ENCODE data around the gene TSHZ2. TPM values are rescaled to one million over a fixed set of nuclear protein-coding genes. Genes with fewer than 3 reads are reported as not detected.

Gene TSHZ2
- total and polyA plus RNA-seq, 9 of the 15 experiments (the other 6 are each of a cell fraction or from before 2014, with no cell fraction given): 0.03 to 0.20 (median 0.05) TPM; not detected in 4

- TF ChIP-seq GABPA (tag; conservative IDR thresholded peaks at IDR 0.05; ENCODE audit: low read depth) (peak; percentile 73), TEAD4 (IDR thresholded peaks at IDR 0.05; ENCODE audit: low read length) (peak; percentile 45; the same call in 1 of the 2 replicates), TEAD4 (CRISPR knock-in tag; IDR thresholded peaks at IDR 0.05; ENCODE audit: borderline replicate concordance) (no peak), ZNF780A (CRISPR knock-in tag; IDR thresholded peaks at IDR 0.05) (no peak), CGGBP1 (CRISPR knock-in tag; IDR thresholded peaks at IDR 0.05) (no peak), SMARCA5 (IDR thresholded peaks at IDR 0.05) (no peak), ARID3B (CRISPR knock-in tag; IDR thresholded peaks at IDR 0.05; ENCODE audit: borderline replicate concordance) (no peak), MYC (IDR thresholded peaks at IDR 0.05; ENCODE audit: low read depth, low read length) (no peak), MYC (CRISPR knock-in tag; IDR thresholded peaks at IDR 0.05; ENCODE audit: borderline replicate concordance, low read depth) (no peak), TAF15 (IDR thresholded peaks at IDR 0.05; ENCODE audit: low read depth, low read length) (no peak), TAF1 (IDR thresholded peaks at IDR 0.05; ENCODE audit: control insufficient read depth, extremely low read depth, insufficient read depth, low read length, severe bottlenecking) (no peak), RAD21 (CRISPR knock-in tag; conservative IDR thresholded peaks at IDR 0.05 in 1 of 2, IDR thresholded peaks at IDR 0.05 in 1 of 2) (peak; percentile 9 to 21; a peak in 2 of 4 replicates), ZC3H8 (IDR thresholded peaks at IDR 0.05) (no peak), ETV1 (tag; conservative IDR thresholded peaks at IDR 0.05; ENCODE audit: low read depth) (peak; percentile 60), NFIX (CRISPR knock-in tag; IDR thresholded peaks at IDR 0.05; ENCODE audit: low read depth) (no peak)
- TF ChIP-seq, protein P1, sequence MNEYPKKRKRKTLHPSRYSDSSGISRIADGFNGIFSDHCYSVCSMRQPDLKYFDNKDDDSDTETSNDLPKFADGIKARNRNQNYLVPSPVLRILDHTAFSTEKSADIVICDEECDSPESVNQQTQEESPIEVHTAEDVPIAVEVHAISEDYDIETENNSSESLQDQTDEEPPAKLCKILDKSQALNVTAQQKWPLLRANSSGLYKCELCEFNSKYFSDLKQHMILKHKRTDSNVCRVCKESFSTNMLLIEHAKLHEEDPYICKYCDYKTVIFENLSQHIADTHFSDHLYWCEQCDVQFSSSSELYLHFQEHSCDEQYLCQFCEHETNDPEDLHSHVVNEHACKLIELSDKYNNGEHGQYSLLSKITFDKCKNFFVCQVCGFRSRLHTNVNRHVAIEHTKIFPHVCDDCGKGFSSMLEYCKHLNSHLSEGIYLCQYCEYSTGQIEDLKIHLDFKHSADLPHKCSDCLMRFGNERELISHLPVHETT (CRISPR knock-in tag; conservative IDR thresholded peaks at IDR 0.05 in 1 of 2, IDR thresholded peaks at IDR 0.05 in 1 of 2): 0 out of 4 replicates have a peak, but pooled peaks of 1 of the 2 experiments have one; percentile 39
- TF ChIP-seq, protein P2, sequence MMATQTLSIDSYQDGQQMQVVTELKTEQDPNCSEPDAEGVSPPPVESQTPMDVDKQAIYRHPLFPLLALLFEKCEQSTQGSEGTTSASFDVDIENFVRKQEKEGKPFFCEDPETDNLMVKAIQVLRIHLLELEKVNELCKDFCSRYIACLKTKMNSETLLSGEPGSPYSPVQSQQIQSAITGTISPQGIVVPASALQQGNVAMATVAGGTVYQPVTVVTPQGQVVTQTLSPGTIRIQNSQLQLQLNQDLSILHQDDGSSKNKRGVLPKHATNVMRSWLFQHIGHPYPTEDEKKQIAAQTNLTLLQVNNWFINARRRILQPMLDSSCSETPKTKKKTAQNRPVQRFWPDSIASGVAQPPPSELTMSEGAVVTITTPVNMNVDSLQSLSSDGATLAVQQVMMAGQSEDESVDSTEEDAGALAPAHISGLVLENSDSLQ (IDR thresholded peaks at IDR 0.05): peak; percentile 91
Measured at GRCh38 chr20:52959125-52959524, 13.0 kb upstream of the TSHZ2 start (continued).
